Head of caudate nucleus (tissue), 42 donors: ENCODE measurements around the gene PLCB4.

Experiments used
- DNase-seq, 42 donors: peaks; one replicate each; pipeline versions ENCODE4 v3.0.0 to v3.0.0-alpha.2; 2020 to 2021; ENCODE audit warnings: mixed read lengths in 7 of 42
- intact Hi-C: fragments of 100-400 bp; cut with DNase I; formaldehyde crosslinking; loops from one replicate; pipeline ENCODE4 v1.15.0; 2022

PLCB4 gene

GRCh38 chr20:9508240-9508661 is 439.4 kb downstream of the PLCB4 start:
- intact Hi-C loops = no loop called here
- no peak for DNase-seq

- no peak for DNase-seq
- intact Hi-C loops = no loop called here
Observed at GRCh38 chr20:9508696-9509178, 439.9 kb downstream of the PLCB4 start.

- DNase-seq = no peak
- intact Hi-C loops = no loop called here
Observed at GRCh38 chr20:9509246-9509645, 440.4 kb downstream of the PLCB4 start.

DNA sequence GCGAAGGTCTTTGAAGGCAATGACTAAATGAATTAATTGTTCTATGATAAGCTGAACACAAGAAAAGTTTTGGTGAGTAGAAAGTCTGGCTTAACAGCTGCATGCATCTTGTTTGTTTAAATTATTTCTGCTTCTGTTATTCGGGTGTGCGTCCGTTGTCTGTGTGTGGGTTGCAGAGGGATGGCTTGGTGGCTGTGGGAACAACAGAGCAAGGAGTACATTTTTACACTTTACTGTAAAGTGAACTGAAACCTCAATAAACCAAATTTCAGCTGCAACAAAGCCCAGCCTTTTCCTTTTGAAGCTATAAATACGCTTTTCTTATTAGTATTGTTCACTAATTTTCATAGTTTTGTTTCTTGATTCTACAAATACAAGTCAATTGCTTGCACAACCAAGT is 442.0 kb downstream of the PLCB4 start:
- no peak for DNase-seq
- intact Hi-C loops = no loop called here

- DNase-seq = peak in 12 of 42 donors; percentile 20 to 64 (median 31)
- intact Hi-C loops = no loop called here
Observed at GRCh38 chr20:9514072-9514460, 445.2 kb downstream of the PLCB4 start.

GRCh38 chr20:9514461-9515213 is 445.8 kb downstream of the PLCB4 start, which contains the start of gene LAMP5:
LAMP5 (plus strand) TSS chr20:9514590; CDS start chr20:9514853, 263 bp downstream.
- intact Hi-C loops = no loop called here
- peak in 40 of 42 donors; percentile 32 to 84 (median 60) for DNase-seq

- peak in 35 of 42 donors; percentile 22 to 79 (median 56) for DNase-seq
- intact Hi-C loops = no loop called here
Observed at GRCh38 chr20:9515214-9515585, 446.3 kb downstream of the PLCB4 start.

DNA sequence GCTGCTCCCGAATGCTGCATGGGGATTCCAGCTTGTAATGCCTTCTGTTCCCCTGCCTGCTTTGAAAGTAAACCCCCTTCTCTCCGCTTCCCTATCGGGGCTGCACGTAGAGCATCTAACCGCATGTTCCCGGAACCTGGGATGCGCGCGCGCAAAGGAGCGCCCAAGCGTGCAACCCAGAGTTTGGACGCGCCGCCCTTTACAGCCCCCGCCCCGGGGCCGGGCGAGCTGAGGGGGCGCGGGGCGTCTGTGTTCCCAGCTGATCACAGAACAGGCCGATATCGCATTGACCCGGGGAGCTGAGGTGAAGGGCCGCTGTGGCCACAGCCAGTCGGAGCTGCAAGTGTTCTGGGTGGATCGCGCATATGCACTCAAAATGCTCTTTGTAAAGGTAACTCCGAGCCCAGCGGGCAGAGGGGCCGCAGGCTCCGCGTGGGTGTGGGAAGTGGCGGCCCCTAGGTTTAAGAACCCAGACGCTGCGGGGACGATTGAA is 446.9 kb downstream of the PLCB4 start:
- peak in 32 of 42 donors; percentile 37 to 72 (median 54) for DNase-seq
- intact Hi-C loops = no loop called here

DNA sequence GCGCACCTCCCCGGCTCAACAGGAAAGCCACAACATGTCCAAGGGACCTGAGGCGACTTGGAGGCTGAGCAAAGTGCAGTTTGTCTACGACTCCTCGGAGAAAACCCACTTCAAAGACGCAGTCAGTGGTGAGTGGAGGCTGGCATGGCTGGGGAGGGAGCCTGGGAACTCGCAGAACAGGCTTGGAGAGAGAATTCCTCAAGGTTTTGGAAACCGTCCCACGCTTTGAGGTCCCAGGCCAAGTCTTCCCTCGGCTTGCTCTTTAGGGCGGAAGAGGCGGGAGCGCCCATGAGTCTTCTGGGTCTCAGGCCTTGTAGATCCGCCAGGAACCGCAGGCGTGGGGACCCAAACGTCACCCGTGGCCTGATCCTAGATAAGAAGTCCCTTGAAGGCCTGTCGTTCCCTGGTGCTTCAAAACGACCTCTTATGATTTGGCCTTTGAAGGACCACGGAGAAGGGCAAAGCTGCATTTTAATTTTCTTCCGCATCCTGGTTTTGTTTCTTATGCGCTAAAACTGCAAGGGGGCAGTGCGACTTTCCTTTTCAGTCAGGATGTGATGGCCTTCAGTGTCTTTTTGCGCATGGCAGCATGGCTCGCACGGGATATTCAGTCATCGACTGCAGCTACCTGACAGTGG is 447.5 kb downstream of the PLCB4 start:
- intact Hi-C loops = no loop called here
- DNase-seq = peak in 23 of 42 donors; percentile 10 to 67 (median 46)

GRCh38 chr20:9517297-9518162 is 448.6 kb downstream of the PLCB4 start:
- intact Hi-C loops = no loop called here
- no peak for DNase-seq

GRCh38 chr20:9518576-9519175 is 449.8 kb downstream of the PLCB4 start:
- intact Hi-C loops = no loop called here
- DNase-seq = peak in 1 of 42 donors; percentile 17

DNA sequence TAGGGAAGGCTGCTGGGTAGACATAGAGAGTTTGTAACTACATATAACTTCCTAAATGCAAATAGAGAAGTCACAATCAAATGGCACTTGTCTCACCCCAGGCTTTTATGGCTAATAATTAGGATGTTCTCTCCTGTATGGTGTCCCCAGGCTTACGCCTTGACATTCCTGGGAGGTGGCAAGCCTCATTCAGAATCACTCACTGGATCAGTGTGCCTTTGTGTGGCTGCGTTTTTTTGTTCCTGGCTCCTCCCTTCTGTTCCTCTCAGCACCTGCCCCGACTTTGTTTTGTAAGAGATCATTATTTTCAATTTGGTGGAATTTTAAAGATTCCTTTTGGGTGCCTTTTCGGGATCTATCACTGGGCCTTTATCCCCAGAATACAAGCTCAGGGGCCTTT is 451.2 kb downstream of the PLCB4 start:
- DNase-seq = peak in 9 of 42 donors; percentile 17 to 64 (median 30)
- intact Hi-C loops = no loop called here

GRCh38 chr20:9523636-9524035 is 454.7 kb downstream of the PLCB4 start:
- no peak for DNase-seq
- intact Hi-C loops = no loop called here
